ENCODE measurements around the gene MAZ.
"Not testable (repeated sequence)": the region's sequence is repeated elsewhere in the genome, so short reads cannot be mapped to it uniquely, and the experiment has no call there.

DNA sequence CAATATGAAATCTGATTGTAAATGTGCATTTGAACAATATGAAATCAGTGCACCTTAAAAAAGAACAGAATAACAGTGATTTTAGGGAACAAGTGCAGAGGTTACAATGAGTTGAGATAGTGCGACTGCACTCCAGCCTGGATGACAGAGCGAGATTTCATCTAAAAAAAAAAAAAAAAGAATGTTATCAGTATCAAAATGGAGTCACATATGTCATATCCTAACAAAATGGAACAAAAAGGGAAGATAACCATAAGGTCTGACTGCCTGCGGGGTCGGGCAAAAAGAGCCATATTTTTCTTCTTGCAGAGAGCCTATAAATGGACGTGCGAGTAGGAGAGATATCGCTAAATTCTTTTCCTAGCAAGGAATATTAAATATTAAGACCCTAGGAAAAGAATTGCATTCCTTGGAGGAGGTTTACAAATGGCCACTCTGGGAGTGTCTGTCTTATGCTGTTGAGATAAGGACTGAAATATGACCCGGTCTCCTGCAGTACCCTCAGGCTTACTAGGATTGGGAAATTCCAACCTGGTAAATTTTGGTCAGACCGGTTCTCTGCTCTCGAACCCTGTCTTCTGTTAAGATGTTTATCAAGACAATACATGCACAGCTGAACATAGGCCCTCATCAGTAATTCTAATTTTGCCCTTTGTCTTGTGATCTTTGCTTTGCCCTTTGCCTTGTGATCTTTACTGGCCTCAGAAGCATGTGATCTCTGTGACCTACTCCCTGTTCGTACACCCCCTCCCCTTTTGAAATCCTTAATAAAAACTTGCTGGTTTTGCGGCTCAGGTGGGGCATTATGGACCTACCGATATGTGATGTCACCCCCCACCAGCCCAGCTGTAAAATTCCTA, 23.0 kb upstream of the MAZ start:
- TF ChIP-seq, protein P1, sequence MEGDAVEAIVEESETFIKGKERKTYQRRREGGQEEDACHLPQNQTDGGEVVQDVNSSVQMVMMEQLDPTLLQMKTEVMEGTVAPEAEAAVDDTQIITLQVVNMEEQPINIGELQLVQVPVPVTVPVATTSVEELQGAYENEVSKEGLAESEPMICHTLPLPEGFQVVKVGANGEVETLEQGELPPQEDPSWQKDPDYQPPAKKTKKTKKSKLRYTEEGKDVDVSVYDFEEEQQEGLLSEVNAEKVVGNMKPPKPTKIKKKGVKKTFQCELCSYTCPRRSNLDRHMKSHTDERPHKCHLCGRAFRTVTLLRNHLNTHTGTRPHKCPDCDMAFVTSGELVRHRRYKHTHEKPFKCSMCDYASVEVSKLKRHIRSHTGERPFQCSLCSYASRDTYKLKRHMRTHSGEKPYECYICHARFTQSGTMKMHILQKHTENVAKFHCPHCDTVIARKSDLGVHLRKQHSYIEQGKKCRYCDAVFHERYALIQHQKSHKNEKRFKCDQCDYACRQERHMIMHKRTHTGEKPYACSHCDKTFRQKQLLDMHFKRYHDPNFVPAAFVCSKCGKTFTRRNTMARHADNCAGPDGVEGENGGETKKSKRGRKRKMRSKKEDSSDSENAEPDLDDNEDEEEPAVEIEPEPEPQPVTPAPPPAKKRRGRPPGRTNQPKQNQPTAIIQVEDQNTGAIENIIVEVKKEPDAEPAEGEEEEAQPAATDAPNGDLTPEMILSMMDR (IDR thresholded peaks at IDR 0.05; ENCODE audit: insufficient read depth, low read length) = not testable (repeated sequence)
- not testable (repeated sequence) for TF ChIP-seq POLR2AphosphoS5, GABPA (IDR thresholded peaks at IDR 0.05; ENCODE audit: low read depth)
- TF ChIP-seq, protein P2, sequence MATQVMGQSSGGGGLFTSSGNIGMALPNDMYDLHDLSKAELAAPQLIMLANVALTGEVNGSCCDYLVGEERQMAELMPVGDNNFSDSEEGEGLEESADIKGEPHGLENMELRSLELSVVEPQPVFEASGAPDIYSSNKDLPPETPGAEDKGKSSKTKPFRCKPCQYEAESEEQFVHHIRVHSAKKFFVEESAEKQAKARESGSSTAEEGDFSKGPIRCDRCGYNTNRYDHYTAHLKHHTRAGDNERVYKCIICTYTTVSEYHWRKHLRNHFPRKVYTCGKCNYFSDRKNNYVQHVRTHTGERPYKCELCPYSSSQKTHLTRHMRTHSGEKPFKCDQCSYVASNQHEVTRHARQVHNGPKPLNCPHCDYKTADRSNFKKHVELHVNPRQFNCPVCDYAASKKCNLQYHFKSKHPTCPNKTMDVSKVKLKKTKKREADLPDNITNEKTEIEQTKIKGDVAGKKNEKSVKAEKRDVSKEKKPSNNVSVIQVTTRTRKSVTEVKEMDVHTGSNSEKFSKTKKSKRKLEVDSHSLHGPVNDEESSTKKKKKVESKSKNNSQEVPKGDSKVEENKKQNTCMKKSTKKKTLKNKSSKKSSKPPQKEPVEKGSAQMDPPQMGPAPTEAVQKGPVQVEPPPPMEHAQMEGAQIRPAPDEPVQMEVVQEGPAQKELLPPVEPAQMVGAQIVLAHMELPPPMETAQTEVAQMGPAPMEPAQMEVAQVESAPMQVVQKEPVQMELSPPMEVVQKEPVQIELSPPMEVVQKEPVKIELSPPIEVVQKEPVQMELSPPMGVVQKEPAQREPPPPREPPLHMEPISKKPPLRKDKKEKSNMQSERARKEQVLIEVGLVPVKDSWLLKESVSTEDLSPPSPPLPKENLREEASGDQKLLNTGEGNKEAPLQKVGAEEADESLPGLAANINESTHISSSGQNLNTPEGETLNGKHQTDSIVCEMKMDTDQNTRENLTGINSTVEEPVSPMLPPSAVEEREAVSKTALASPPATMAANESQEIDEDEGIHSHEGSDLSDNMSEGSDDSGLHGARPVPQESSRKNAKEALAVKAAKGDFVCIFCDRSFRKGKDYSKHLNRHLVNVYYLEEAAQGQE (IDR thresholded peaks at IDR 0.05; ENCODE audit: insufficient replicate concordance, low read depth) = not testable (repeated sequence)

Measured in HL-60 (cell line).